PC-3 (cell line): ENCODE measurements around the gene MFN2.

Experiments
- CTCF ChIP-seq: fragments of 300-600 bp; sonication (generic); conservative IDR thresholded peaks from 2 replicates; pipeline ENCODE4 v1.5.1; 2017; ENCODE audit warnings: antibody characterized with exemption, low read depth, mild to moderate bottlenecking, low read length
- EZH2 ChIP-seq: fragments of 300-600 bp; sonication (generic); IDR thresholded peaks from one replicate; pipeline ENCODE4 v1.6.1; 2017; ENCODE audit warnings: antibody characterized with exemption, mild to moderate bottlenecking, low read length; ENCODE audit not compliant: unreplicated experiment

GRCh38 chr1:11931845-11932244 lies 48.4 kb upstream of the MFN2 start:
- TF ChIP-seq CTCF (no peak), EZH2 (no peak)
